HL-60/S4 (cell line): ENCODE results near the gene RPL11.

Experiments
- in situ Hi-C: fragments of 300-500 bp; cut with MboI; formaldehyde crosslinking; loops from 2 replicates; pipeline ENCODE4 v1.14.3; 2022; ENCODE audit warnings: low sequenced_read_pairs

The RPL11 gene

GRCh38 chr1:23691499-23692307 lies at the start of gene RPL11:
TSS of gene RPL11 (plus strand) at chr1:23691806. CDS start at chr1:23691824, 18 bp downstream.
- in situ Hi-C loops = no loop called here

- in situ Hi-C loops = loop anchor here (25.0 kb wide), 1 partner anchor 657 kb away; no protein-coding TSS in a partner anchor
These were observed 47.7 kb upstream of the RPL11 start for GRCh38 chr1:23643736-23644554.

GRCh38 chr1:23644555-23644866 lies 47.1 kb upstream of the RPL11 start:
- in situ Hi-C loops = loop anchor here (25.0 kb wide), 1 partner anchor 657 kb away; no protein-coding TSS in a partner anchor

GRCh38 chr1:23645338-23645737 lies 46.3 kb upstream of the RPL11 start:
- in situ Hi-C loops = loop anchor here (25.0 kb wide), 1 partner anchor 658 kb away; no protein-coding TSS in a partner anchor

GRCh38 chr1:23646091-23646490 lies 45.5 kb upstream of the RPL11 start:
- in situ Hi-C loops = loop anchor here (25.0 kb wide), 1 partner anchor 659 kb away; no protein-coding TSS in a partner anchor

GRCh38 chr1:23646541-23646940 lies 45.1 kb upstream of the RPL11 start:
- in situ Hi-C loops = loop anchor here (25.0 kb wide), 1 partner anchor 659 kb away; no protein-coding TSS in a partner anchor

GRCh38 chr1:23648576-23648975 lies 43.0 kb upstream of the RPL11 start:
- in situ Hi-C loops = loop anchor here (25.0 kb wide), 1 partner anchor 661 kb away; no protein-coding TSS in a partner anchor

- in situ Hi-C loops = loop anchor here (25.0 kb wide), 1 partner anchor 662 kb away; no protein-coding TSS in a partner anchor
These were observed 42.4 kb upstream of the RPL11 start for GRCh38 chr1:23649157-23649556.

- in situ Hi-C loops = no loop called here
These were observed 41.1 kb upstream of the RPL11 start for GRCh38 chr1:23650344-23650990.

GRCh38 chr1:23651069-23651808 lies 40.4 kb upstream of the RPL11 start:
- in situ Hi-C loops = no loop called here

- in situ Hi-C loops = no loop called here
These were observed 33.8 kb upstream of the RPL11 start for GRCh38 chr1:23657659-23658275.

GRCh38 chr1:23660671-23661070 lies 30.9 kb upstream of the RPL11 start:
- in situ Hi-C loops = no loop called here

GRCh38 chr1:23661887-23662286 lies 29.7 kb upstream of the RPL11 start:
- in situ Hi-C loops = no loop called here

- in situ Hi-C loops = no loop called here
These were observed 26.5 kb upstream of the RPL11 start for GRCh38 chr1:23664837-23665795.

GRCh38 chr1:23667411-23667810 lies 24.2 kb upstream of the RPL11 start:
- in situ Hi-C loops = no loop called here

GRCh38 chr1:23670709-23671108 lies 20.9 kb upstream of the RPL11 start:
- in situ Hi-C loops = no loop called here

GRCh38 chr1:23673086-23673813 lies 18.4 kb upstream of the RPL11 start:
- in situ Hi-C loops = no loop called here

GRCh38 chr1:23679815-23680214 lies 11.8 kb upstream of the RPL11 start:
- in situ Hi-C loops = no loop called here
